Measurements from ENCODE around the gene NDUFA5.

NDUFA5 gene

DNA sequence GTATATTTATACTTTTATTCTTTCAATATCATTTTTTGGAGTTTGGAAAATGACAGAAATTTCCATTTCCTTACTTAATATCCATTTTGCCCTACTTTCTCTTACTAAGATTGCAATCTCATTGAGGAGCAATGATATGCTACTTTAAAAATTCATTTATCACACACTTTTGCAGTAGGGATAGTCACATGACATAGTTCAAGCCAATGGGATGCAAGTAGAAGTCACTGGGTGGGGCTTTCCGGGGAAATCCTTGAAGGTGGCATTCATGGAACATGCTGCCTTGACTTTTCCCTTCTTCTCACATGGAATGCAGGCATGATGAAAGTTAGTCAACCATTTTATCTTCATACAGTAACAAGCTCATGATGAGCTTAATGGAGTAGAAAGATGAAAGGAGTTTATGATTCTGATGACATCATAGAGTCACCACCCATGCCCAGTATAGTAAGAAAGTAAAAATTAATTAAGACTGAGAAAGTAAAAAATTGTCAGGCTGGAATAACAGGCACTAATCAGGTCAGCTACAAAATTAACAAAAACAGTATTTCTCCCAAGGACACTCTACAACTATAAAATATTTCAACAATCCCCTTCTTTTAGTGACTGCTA is 56.6 kb downstream of the NDUFA5 start:
- no peak for DNase-seq

DNA sequence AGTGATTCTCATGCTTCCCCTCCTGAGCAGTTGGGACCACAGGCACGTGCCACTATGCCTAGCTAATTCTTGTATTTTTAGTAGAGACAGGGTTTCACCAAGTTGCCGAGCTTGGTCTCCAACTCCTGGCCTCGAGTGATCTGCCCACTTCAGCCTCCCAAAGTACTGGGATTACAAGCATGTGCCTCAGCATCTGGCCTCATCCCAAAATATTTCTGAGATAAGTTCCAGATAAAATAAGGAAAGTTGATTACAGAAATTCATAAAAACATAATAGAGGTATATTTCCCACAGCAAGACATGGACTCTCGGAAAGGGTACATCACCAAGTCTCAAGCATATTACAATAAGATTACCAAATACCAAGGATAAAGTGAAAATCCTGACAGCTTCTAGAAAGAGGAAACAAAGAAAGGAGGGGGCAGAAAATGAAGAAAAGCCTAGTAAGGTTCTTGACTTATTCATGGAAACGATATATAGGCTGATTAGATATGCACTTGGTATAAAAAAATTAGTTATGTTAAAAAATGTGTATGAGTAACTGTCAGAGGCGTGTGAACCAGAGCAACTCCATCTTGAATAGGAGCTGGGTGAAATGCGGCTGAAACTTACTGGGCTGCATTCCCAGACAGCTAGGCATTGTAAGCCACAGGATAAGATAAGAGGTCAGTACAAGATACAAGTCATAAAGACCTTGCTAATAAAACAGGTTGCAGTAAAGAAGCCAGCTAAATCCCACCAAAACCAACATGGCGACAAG is 58.2 kb downstream of the NDUFA5 start:
- no peak for DNase-seq

DNA sequence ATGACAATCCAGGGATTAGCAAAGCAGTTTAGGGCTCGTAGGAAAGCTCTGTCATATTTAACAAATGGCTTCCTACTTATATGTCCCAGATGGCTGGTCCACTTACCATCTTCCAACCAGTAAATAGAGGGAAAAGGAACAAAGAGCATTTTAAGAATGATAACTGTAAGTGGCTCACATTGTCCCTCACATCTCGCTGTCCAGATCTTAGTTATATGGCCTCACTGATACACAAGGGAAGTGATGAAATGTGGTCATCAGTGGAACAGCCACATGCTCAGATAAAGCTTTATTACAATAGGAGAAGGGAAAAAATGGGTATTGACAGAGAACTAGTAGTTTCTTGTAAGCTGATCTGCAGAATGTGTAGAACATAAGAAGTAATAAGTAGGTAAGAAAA is 59.0 kb downstream of the NDUFA5 start:
- DNase-seq, result no peak

DNA sequence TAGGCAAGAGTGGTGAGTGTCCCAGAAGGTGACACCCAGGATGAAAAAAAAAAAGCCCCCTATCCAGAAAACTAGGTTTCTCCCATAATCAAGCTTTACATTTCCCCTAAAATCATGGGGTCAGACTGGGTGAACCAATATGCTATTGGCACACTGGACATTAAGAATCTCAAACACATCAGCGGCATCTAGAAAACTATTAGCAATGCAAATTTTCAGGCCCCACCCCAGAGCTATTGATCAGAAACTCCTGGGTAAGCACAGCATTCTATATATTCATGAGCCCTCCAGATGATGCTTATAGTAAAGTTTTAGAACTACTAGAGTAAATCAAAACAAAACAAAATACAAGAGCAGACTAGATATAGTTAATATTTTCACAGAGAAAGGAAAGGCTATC is 59.6 kb downstream of the NDUFA5 start:
- no peak for DNase-seq

DNA sequence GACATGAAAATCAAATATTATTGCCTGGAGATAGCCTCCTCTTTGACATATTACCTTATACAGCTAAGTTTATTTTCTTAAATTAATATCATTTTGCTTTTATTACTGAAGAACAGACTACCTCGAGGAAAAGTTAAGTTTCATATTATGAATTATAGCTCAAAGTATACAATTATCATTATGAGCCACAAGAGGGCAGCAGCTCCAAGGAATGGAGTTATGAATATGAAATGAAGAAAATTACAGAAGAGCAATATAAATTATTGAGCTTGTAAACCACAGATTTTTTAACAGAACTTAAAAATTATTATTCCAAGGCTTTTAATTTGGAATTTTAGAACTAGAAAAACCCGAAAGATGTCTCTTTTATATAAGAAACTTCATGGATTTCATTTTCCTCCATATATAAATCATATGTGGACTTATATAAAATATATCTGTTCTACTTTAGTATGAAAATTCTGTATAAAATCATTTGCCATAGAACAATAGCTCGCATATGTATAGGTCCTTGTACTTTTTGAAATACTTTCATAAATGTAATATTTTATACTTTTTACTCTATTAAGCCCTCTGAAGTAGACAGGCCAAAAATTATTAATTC is 63.3 kb downstream of the NDUFA5 start:
- DNase-seq, result peak; percentile 4

DNA sequence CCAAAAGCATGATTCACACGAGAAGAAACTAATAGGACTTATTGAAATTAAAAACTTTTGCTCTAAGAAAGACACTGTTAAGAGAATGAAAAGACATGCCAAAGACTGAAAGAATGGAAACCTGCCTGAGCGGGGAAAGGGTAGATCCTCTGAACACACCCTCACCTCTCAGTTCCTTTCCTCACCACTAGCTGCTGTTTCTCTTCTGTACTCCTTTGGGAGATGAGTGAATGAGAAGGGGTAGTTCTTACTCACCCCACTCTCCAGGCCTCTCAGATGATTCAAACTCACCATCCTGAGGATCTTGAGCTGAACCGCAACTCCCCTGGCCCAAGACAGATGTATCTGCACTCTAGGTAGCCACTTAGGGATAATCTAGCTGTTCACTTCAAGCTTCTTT is 65.1 kb downstream of the NDUFA5 start:
- DNase-seq, result no peak

Data from NCI-H1436 treated with DMSO at 0.1 percent for 48 hours (cell line).